Keratinocyte (primary cell): Measurements from ENCODE around the gene SPATA6. TPM values are rescaled to one million over a fixed set of nuclear protein-coding genes. Genes with fewer than 3 reads are reported as not detected.

Experiments used
- DNase-seq: peaks from one replicate; pipeline ENCODE4 v3.0.0-alpha.2; 2011; ENCODE audit warnings: low read depth, missing footprints, low spot score
- FAIRE-seq: peaks from 2 replicates; lab custom pipeline; 2011; peaks lifted over from hg19 to GRCh38; lab: Jason Lieb, UNC
- H2AFZ ChIP-seq: 2 replicates; pipeline ENCODE4 v1.6.0; 2012; ENCODE audit warnings: low read length, control low read depth, inconsistent platforms; ENCODE audit not compliant: control insufficient read depth
- H3K27ac ChIP-seq: 2 replicates; pipeline ENCODE4 v1.5.1; 2011; ENCODE audit warnings: low read length; ENCODE audit not compliant: control insufficient read depth, insufficient read depth
- H3K27me3 ChIP-seq: 3 replicates; pipeline ENCODE4 v1.6.0; 2011; ENCODE audit warnings: low read length; ENCODE audit not compliant: control insufficient read depth, insufficient read depth; ENCODE audit errors: extremely low read depth
- H3K36me3 ChIP-seq, 2 experiments: 2 replicates in 1 of 2; 3 replicates in 1 of 2; pipeline ENCODE4 v1.5.1; 2011; ENCODE audit warnings: low read length in 2 of 2, mild to moderate bottlenecking in 1 of 2; ENCODE audit not compliant: control insufficient read depth in 2 of 2, insufficient read depth in 2 of 2; ENCODE audit errors: extremely low read depth in 1 of 2
- H3K4me1 ChIP-seq: 3 replicates; pipeline ENCODE4 v1.5.1; 2011; ENCODE audit warnings: low read length; ENCODE audit not compliant: control insufficient read depth, insufficient read depth; ENCODE audit errors: extremely low read depth
- H3K4me2 ChIP-seq: 3 replicates; pipeline ENCODE4 v1.6.0; 2011; ENCODE audit warnings: low read depth, low read length; ENCODE audit not compliant: control insufficient read depth, insufficient read depth; ENCODE audit errors: extremely low read depth
- H3K4me3 ChIP-seq, 3 experiments: fragments of 200-600 bp in 1 of 3; sonication (generic) in 1 of 3; 2 replicates in 2 of 3; 3 replicates in 1 of 3; pipeline ENCODE4 v1.5.1; 2011 to 2016; ENCODE audit warnings: low read length in 3 of 3, mild to moderate bottlenecking in 3 of 3, control low read depth in 2 of 3, inconsistent platforms in 1 of 3, low read depth in 1 of 3, mixed read lengths in 1 of 3, mixed run types in 1 of 3, moderate library complexity in 1 of 3; ENCODE audit not compliant: control insufficient read depth in 2 of 3, insufficient read depth in 2 of 3; ENCODE audit errors: extremely low read depth in 1 of 3
- H3K79me2 ChIP-seq: 2 replicates; pipeline ENCODE4 v1.6.0; 2012; ENCODE audit warnings: low read length; ENCODE audit not compliant: control insufficient read depth, insufficient read depth
- H3K9ac ChIP-seq: 3 replicates; pipeline ENCODE4 v1.6.0; 2011; ENCODE audit warnings: low read length; ENCODE audit not compliant: control insufficient read depth, insufficient read depth; ENCODE audit errors: extremely low read depth
- H3K9me1 ChIP-seq: 3 replicates; pipeline ENCODE4 v1.6.0; 2011; ENCODE audit warnings: low read length; ENCODE audit not compliant: control insufficient read depth, insufficient read depth; ENCODE audit errors: extremely low read depth
- H3K9me3 ChIP-seq: 2 replicates; pipeline ENCODE4 v1.5.1; 2012; ENCODE audit warnings: low read depth, low read length; ENCODE audit not compliant: control insufficient read depth
- H4K20me1 ChIP-seq: 3 replicates; pipeline ENCODE4 v1.6.0; 2011; ENCODE audit warnings: low read length; ENCODE audit not compliant: control insufficient read depth, insufficient read depth; ENCODE audit errors: extremely low read depth
- EZH2 ChIP-seq: IDR thresholded peaks from one replicate; pipeline ENCODE4 v1.6.1; 2012; ENCODE audit warnings: inconsistent platforms, mild to moderate bottlenecking, low read length, moderate library complexity
- dilution Hi-C: fragments of 300-500 bp; cut with MboI; formaldehyde crosslinking; loops from one replicate; pipeline ENCODE4 v1.7.0; 2020; ENCODE audit warnings: low sequenced_read_pairs; ENCODE audit not compliant: extremely low pct_ligation_motif_present
- polyA plus RNA-seq, 5 experiments: library from polyadenylated mRNA; depleted of rRNA in 3 of 5; stranded (reverse) in 3 of 5; stranded (forward) in 1 of 5; unstranded in 1 of 5; fragments of >200 nt; gene quantifications; 1 replicate in 1 of 5; 2 replicates in 3 of 5; 3 replicates in 1 of 5; pipeline versions ENCODE4 v1.2.1 to v1.2.3, GENCODE V29; 2011 to 2012; ENCODE audit warnings: missing spikeins in 2 of 5, low read depth in 1 of 5, low replicate concordance in 1 of 5
- TF ChIP-seq, protein P1 (sequence below), 3 experiments: IDR thresholded peaks in 1 of 3; conservative IDR thresholded peaks in 1 of 3; optimal IDR thresholded peaks in 1 of 3; 2 replicates in 2 of 3; 3 replicates in 1 of 3; pipeline versions ENCODE3 to v1.5.1; 2011; ENCODE audit warnings: low read length in 3 of 3, mild to moderate bottlenecking in 3 of 3, moderate library complexity in 2 of 3, control low read depth in 1 of 3, inconsistent platforms in 1 of 3; ENCODE audit not compliant: insufficient read depth in 2 of 3; ENCODE audit errors: extremely low read depth in 1 of 3

The SPATA6 gene
- polyA plus RNA-seq, 1 donor (not counting 4 experiments of a cell fraction or from before 2014, with no cell fraction given) = 1.7 TPM

DNA sequence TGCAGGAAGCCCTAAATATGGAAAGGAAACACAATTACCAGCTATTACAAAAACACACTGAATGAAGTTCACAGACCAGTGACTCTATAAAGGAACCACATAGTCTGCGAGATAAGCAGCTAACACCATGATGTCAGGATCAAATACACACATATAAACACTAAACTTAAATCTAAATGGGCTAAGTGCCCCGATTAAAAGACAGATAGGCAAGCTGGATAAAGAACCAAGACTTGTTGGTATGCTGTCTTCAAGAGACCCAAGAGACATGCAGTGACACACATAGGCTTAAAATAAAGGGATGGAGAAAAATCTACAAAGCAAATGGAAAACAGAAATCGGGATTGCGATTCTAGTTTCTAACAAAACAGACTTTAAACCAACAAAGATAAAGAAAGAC lies 127.6 kb downstream of the SPATA6 start:
- Histone ChIP-seq H3K9me3 (no peaks in the 10 kb centered on the region), H3K9me1 (no peaks in the 10 kb centered on the region), H3K27ac (no peak overlapping the region), H3K36me3 (no peaks in the 10 kb centered on the region), H3K4me1 (no peaks in the 10 kb centered on the region), H3K27me3 (no peaks in the 10 kb centered on the region), H2AFZ (no peak overlapping the region), H3K9ac (no peak overlapping the region), H3K4me2 (no peak overlapping the region), H3K79me2 (no peaks in the 10 kb centered on the region), H4K20me1 (no peaks in the 10 kb centered on the region), H3K4me3 (no peak overlapping the region)
- DNase-seq (no peak), FAIRE-seq (no peak)
- TF ChIP-seq, protein P1, sequence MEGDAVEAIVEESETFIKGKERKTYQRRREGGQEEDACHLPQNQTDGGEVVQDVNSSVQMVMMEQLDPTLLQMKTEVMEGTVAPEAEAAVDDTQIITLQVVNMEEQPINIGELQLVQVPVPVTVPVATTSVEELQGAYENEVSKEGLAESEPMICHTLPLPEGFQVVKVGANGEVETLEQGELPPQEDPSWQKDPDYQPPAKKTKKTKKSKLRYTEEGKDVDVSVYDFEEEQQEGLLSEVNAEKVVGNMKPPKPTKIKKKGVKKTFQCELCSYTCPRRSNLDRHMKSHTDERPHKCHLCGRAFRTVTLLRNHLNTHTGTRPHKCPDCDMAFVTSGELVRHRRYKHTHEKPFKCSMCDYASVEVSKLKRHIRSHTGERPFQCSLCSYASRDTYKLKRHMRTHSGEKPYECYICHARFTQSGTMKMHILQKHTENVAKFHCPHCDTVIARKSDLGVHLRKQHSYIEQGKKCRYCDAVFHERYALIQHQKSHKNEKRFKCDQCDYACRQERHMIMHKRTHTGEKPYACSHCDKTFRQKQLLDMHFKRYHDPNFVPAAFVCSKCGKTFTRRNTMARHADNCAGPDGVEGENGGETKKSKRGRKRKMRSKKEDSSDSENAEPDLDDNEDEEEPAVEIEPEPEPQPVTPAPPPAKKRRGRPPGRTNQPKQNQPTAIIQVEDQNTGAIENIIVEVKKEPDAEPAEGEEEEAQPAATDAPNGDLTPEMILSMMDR (optimal IDR thresholded peaks at IDR 0.05 in 1 of 3, IDR thresholded peaks at IDR 0.05 in 1 of 3, conservative IDR thresholded peaks at IDR 0.05 in 1 of 3; ENCODE audit: extremely low read depth in 1 of 3, insufficient read depth in 2 of 3, low read length in 3 of 3) = no peak
- TF ChIP-seq EZH2 = no peak
- dilution Hi-C loops = no loop called here

DNA sequence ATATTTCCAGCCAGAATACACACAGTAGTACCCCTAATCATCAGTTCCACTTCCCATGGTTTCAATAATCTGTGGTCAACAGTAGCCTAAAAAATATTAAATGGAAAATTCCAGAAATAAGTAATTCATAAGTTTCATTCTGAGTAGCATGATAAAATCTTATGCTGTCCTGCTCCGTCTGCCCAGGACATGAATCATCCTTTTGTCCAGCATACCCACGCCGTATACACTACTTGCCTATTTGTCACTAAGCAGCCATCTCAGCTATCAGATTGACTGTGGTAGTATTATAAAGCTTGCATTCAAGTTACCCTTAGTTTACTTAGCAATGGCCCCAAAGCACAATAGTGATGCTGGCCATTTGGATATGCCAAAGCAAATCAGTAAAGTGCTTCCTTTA lies 130.8 kb downstream of the SPATA6 start:
- no peaks in the 10 kb centered on the region for H3K79me2 ChIP-seq
- H3K36me3 ChIP-seq = no peaks in the 10 kb centered on the region
- no peaks in the 10 kb centered on the region for H3K27me3 ChIP-seq
- no peak overlapping the region for H3K9ac ChIP-seq
- H2AFZ ChIP-seq = no peak overlapping the region
- no peak overlapping the region for H3K4me2 ChIP-seq
- DNase-seq = no peak
- TF ChIP-seq, protein P1 (optimal IDR thresholded peaks at IDR 0.05 in 1 of 3, IDR thresholded peaks at IDR 0.05 in 1 of 3, conservative IDR thresholded peaks at IDR 0.05 in 1 of 3; ENCODE audit: extremely low read depth in 1 of 3, insufficient read depth in 2 of 3, low read length in 3 of 3) = no peak
- TF ChIP-seq EZH2 = no peak
- H3K9me3 ChIP-seq = no peaks in the 10 kb centered on the region
- no peaks in the 10 kb centered on the region for H3K4me1 ChIP-seq
- no peak overlapping the region for H3K27ac ChIP-seq
- H3K4me3 ChIP-seq = no peak overlapping the region
- dilution Hi-C loops = no loop called here
- FAIRE-seq = no peak
- H4K20me1 ChIP-seq = no peaks in the 10 kb centered on the region
- no peaks in the 10 kb centered on the region for H3K9me1 ChIP-seq
